ENCODE data around the gene ZNF697. TPM values are rescaled to one million over a fixed set of nuclear protein-coding genes. Genes with fewer than 3 reads are reported as not detected.

ZNF697 gene
- total RNA-seq, 4 donors from 2014 or later, result 2.0 to 4.8 (median 4.0) TPM

DNA sequence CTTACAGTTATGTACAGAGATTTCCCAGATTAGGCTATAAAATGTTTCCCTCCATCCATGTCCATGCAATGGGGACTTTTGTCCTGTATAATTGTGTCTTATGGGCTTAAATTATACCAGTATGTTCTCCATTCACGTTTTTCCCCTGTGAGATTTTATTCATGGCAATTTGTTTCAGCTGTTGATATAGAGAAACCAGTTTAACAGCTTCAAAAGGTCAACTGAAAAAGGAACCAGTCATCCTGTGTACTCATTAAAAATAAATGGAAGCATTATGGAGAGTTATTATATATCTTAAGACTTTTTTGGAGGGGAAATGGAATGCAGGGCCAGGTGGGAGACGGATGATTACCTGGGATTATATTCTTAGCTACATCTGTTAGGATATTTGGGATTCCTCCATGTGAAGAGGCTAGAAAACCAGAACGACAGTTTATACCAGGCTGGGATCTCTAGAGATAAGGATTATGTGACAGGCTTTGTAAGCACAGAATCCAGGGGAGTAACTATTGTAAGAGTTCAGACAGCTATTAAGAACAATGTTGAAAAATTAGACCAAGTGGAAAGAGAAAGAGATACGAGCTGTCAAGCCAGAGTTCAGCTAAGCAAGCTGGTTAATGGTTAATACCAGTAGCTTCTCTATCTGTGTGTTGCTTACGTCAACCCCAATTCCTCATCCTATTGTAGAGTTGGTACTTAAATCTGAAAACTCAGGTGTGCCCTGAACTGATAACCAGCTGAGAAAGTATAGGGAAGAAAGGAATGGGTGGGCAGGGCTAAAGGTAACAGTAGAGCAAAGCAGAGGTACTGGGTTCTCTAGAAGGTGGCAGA is 12.4 kb upstream of the ZNF697 start:
- no peak overlapping the region for H3K27ac ChIP-seq (replicated peaks in 1 of 4)
- no peaks in the 10 kb centered on the region for H3K36me3 ChIP-seq
- intact Hi-C loops (cut with DNase I), result no loop called here
- H3K4me3 ChIP-seq, result no peak overlapping the region
- H3K27me3 ChIP-seq, result no peaks in the 10 kb centered on the region
- no peaks in the 10 kb centered on the region for H3K9me3 ChIP-seq
- TF ChIP-seq POLR2AphosphoS5 (IDR thresholded peaks at IDR 0.05) (no peak), POLR2A (IDR thresholded peaks at IDR 0.05; ENCODE audit: low read depth) (no peak), EP300 (IDR thresholded peaks at IDR 0.05) (no peak)
- TF ChIP-seq, protein P1, sequence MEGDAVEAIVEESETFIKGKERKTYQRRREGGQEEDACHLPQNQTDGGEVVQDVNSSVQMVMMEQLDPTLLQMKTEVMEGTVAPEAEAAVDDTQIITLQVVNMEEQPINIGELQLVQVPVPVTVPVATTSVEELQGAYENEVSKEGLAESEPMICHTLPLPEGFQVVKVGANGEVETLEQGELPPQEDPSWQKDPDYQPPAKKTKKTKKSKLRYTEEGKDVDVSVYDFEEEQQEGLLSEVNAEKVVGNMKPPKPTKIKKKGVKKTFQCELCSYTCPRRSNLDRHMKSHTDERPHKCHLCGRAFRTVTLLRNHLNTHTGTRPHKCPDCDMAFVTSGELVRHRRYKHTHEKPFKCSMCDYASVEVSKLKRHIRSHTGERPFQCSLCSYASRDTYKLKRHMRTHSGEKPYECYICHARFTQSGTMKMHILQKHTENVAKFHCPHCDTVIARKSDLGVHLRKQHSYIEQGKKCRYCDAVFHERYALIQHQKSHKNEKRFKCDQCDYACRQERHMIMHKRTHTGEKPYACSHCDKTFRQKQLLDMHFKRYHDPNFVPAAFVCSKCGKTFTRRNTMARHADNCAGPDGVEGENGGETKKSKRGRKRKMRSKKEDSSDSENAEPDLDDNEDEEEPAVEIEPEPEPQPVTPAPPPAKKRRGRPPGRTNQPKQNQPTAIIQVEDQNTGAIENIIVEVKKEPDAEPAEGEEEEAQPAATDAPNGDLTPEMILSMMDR (IDR thresholded peaks at IDR 0.05), result no peak
- 84% methylated on average over 5 of the region's 5 CpGs for WGBS
- no peak for DNase-seq (ENCODE audit: extremely low spot score)
- peaks cover 0 to under 1% (median 0%) of the 10 kb centered on the region in 4 donors for H3K4me1 ChIP-seq

DNA sequence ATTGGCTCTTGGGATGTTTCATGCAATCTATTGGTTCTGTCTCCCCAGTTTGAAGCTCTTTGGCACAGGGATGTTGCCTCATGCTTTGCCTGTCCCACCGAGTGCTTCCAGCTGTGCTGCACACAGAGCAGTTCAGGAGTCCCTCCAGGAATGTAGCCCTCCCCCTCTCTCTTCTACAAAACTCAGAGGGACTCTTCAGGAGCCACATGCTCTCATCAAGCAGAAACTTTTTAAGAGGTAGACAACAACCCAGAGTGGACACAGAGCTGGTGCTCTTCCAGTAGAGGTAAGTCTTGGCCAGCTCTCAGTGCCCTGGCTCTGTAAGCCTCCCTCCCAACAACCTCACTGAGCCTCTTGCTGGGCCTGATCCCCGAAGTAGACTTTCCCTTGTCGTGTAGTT is 11.6 kb upstream of the ZNF697 start:
- no peak for DNase-seq (ENCODE audit: extremely low spot score)
- Histone ChIP-seq H3K36me3 (no peaks in the 10 kb centered on the region), H3K27me3 (no peaks in the 10 kb centered on the region), H3K9me3 (no peaks in the 10 kb centered on the region), H3K4me1 (peaks cover 0 to 4% (median 0%) of the 10 kb centered on the region in 4 donors), H3K4me3 (no peak overlapping the region), H3K27ac (replicated peaks in 1 of 4) (no peak overlapping the region)
- intact Hi-C loops (cut with DNase I), result loop anchor here (10.0 kb wide), 1 partner anchor 515 kb away; the partner anchor contains the start of gene WARS2
- WGBS, result 52% methylated on average over 3 of the region's 3 CpGs
- TF ChIP-seq POLR2A (IDR thresholded peaks at IDR 0.05; ENCODE audit: low read depth) (no peak), POLR2AphosphoS5 (IDR thresholded peaks at IDR 0.05) (peak in 1 of 2 donors; percentile 26)

DNA sequence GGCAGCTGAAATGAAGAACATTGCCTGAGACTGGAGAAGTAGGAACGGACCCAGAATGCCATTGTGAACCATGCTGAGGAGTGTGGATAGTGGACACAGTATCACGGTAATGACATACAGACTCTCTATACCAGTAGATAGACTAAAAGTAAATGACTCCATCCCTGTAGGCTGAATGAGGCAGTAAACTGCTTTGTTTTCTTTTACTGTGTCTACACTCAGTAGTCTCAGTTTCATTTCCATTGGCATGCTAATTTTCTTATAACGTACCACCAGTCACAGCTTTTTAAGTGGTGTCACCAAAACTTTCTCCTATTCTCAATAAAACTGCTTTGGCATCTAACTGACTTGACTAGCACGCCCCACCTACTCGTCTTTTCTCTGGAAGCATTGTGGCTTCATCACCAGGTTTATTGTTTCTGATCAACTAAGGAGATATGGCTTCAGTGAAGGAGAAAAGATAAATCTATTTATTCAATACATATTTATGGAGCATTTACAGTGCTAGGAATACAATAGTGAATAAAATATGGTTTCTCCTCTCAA is 8.4 kb upstream of the ZNF697 start:
- DNase-seq (ENCODE audit: extremely low spot score), result no peak
- Histone ChIP-seq H3K27ac (replicated peaks in 1 of 4) (no peak overlapping the region), H3K27me3 (no peaks in the 10 kb centered on the region), H3K9me3 (no peaks in the 10 kb centered on the region), H3K4me3 (no peak overlapping the region), H3K36me3 (no peaks in the 10 kb centered on the region), H3K4me1 (peaks cover 0 to 4% (median 0%) of the 10 kb centered on the region in 4 donors)
- TF ChIP-seq EP300 (IDR thresholded peaks at IDR 0.05), result no peak
- no peak for TF ChIP-seq POLR2A (IDR thresholded peaks at IDR 0.05; ENCODE audit: low read depth)
- no peak for TF ChIP-seq POLR2AphosphoS5 (IDR thresholded peaks at IDR 0.05)
- TF ChIP-seq, protein P1 (IDR thresholded peaks at IDR 0.05), result no peak
- intact Hi-C loops (cut with DNase I), result loop anchor here (10.0 kb wide), 1 partner anchor 512 kb away; the partner anchor contains the start of gene WARS2
- 86% methylated on average over 5 of the region's 5 CpGs for WGBS

DNA sequence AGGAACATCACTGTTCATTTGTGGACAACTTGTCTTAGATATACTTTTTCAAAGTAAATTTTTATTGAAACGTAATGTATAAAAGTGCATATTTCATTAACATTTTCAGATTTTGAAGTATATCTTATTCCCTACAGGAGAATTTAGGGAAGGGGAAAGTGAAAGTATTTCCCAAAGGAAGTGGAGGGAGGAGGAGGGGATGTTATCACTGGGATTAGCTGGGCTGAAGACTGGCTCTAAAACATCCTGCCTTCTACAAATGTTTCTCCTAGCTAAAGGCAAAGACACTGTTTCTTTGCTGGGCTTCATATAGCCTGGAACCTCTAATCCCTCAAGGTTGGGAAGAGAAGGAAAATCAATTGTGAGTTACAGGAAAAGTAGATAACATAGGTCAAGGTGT is 7.1 kb upstream of the ZNF697 start:
- DNase-seq (ENCODE audit: extremely low spot score), result no peak
- Histone ChIP-seq H3K4me3 (no peak overlapping the region), H3K4me1 (peaks cover 0 to 4% (median 0%) of the 10 kb centered on the region in 4 donors), H3K27ac (replicated peaks in 1 of 4) (no peak overlapping the region), H3K36me3 (no peaks in the 10 kb centered on the region), H3K27me3 (no peaks in the 10 kb centered on the region), H3K9me3 (no peaks in the 10 kb centered on the region)
- 69% methylated on average over 1 of the region's 1 CpG for WGBS
- no peak for TF ChIP-seq POLR2AphosphoS5 (IDR thresholded peaks at IDR 0.05)
- TF ChIP-seq EP300 (IDR thresholded peaks at IDR 0.05), result no peak
- TF ChIP-seq, protein P1 (IDR thresholded peaks at IDR 0.05), result no peak
- TF ChIP-seq POLR2A (IDR thresholded peaks at IDR 0.05; ENCODE audit: low read depth), result no peak
- intact Hi-C loops (cut with DNase I), result loop anchor here (10.0 kb wide), 1 partner anchor 510 kb away; the partner anchor contains the start of gene WARS2

DNA sequence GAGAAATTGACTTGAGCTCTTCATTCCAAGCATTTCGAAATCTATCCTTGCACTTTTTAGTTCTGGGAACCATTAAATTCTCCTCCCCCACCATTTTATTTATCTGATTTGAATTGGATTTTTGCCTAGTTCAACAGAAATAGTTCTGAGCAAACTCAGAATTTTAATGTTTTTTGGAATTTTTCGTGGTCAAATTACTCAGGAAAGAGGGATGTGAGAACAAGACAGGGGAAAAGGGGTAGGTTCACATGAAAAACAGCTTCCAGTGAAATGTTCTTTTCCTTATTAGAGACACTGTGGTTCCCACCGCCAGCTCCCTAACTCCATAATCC is 5.7 kb upstream of the ZNF697 start:
- no peaks in the 10 kb centered on the region for H3K9me3 ChIP-seq
- H3K27ac ChIP-seq (replicated peaks in 1 of 4), result peak overlapping the region in 1 of 4 donors; percentile 23
- 72% methylated on average over 3 of the region's 3 CpGs for WGBS
- no peak overlapping the region for H3K4me3 ChIP-seq
- intact Hi-C loops (cut with DNase I), result loop anchor here (10.0 kb wide), 1 partner anchor 509 kb away; the partner anchor contains the start of gene WARS2
- TF ChIP-seq, protein P1 (IDR thresholded peaks at IDR 0.05), result no peak
- no peak for TF ChIP-seq POLR2A (IDR thresholded peaks at IDR 0.05; ENCODE audit: low read depth)
- TF ChIP-seq EP300 (IDR thresholded peaks at IDR 0.05), result no peak
- no peak for TF ChIP-seq POLR2AphosphoS5 (IDR thresholded peaks at IDR 0.05)
- peaks cover 3 to 8% (median 5%) of the 10 kb centered on the region in 4 donors for H3K4me1 ChIP-seq
- no peak for DNase-seq (ENCODE audit: extremely low spot score)
- H3K27me3 ChIP-seq, result no peaks in the 10 kb centered on the region
- no peaks in the 10 kb centered on the region for H3K36me3 ChIP-seq
